ENCODE measurements around the gene RPL9.
A peak's percentile ranks its signal among the peaks of the same experiment; 100 is the strongest.
"Not testable (repeated sequence)": the region's sequence is repeated elsewhere in the genome, so short reads cannot be mapped to it uniquely, and the experiment has no call there.

RPL9 gene

GRCh38 chr4:39464886-39465501 lies 6.3 kb upstream of the RPL9 start:
- peak in 1 of 5 experiments; percentile 56 for DNase-seq

- DNase-seq = not testable (repeated sequence)
Measured at GRCh38 chr4:39458161-39458504, 589 bp downstream of the RPL9 start.

- no peak for DNase-seq
Measured at GRCh38 chr4:39456946-39457763, 1.6 kb downstream of the RPL9 start.

DNA sequence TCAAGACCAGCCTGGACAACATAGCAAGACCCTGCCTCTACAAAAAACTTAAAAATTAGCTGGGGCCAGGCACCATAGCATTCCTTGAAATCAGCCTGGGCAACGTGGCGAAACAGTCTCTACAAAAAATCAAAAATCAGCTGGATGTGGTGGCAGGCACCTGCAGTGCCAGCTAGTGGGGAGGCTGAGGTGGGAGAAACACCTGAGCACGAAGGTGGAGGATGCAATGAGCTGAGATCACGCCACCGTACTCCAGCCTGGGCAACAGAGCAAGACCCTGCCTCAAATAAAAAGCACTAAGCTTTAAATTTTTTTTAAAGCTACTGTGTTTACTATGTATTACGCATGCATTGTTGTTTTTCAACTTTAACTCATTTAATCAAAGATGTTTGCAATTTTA lies 3.2 kb downstream of the RPL9 start:
- no peak for DNase-seq

GRCh38 chr4:39453738-39454137 lies 5.0 kb downstream of the RPL9 start:
- no peak for DNase-seq

DNA sequence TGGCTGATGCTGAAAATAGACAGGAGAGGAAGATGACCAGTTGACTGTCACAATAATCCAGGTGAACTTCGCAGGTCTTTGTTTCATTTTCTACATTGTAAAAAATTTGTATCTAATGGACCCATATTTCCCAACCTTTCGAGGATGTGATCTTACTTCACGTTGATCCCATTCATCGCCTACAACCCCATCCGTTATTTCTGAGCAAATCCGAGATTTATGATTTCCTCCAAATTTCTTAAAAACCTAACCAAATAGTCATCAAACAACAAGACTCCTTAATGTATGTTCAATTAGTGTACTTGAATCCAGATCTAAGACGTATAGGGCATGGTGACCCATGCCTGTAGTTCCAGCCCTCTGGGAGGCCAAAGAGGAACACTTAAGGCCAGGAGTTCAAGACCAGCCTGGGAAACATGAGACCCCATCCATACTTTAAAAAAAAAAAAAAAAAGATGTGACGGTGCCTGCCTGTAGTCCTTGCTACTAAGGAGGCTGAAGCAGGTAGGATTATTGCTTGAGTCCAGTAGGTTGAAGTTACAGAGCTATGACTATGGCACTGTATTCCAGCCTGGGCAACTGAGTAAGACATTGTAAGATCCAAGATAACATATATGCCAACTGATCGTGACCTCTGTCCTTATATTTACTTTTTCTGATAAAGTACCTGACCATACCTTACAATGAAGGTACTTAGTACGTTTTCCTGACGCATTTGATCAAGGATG lies 5.7 kb downstream of the RPL9 start:
- DNase-seq = no peak

DNA sequence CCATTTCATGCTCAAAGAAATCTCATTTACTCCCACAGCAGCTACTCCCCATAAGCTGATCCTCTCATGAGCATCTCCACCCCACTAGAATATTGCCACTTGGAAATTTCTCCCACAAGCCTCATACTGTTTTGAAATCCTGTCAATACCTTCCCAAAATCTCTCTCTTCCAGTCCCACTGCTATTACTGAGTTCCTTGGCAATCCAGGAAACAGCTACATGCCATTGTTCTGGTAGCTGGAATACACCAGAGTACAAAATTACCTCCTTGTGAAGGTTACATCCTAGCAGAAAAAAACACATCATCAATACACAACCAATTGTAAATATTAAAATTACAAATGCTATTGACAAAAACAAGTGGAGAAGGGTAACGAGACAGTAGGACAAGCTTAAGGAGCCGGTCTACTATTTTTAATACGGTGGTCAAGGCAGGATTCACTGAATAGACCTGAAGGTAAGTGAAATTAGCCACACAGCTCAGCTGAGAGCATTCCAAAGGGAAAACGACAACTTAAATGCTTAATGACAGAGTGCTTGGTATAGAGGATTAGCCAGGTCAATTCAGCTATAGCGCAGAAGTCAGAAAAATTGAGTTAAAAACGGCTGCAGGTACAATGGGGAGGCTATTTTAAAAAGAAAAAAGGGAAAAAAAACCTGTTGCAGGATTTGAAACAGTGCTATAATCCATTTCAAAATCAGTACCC lies 6.4 kb downstream of the RPL9 start:
- no peak for DNase-seq

DNA sequence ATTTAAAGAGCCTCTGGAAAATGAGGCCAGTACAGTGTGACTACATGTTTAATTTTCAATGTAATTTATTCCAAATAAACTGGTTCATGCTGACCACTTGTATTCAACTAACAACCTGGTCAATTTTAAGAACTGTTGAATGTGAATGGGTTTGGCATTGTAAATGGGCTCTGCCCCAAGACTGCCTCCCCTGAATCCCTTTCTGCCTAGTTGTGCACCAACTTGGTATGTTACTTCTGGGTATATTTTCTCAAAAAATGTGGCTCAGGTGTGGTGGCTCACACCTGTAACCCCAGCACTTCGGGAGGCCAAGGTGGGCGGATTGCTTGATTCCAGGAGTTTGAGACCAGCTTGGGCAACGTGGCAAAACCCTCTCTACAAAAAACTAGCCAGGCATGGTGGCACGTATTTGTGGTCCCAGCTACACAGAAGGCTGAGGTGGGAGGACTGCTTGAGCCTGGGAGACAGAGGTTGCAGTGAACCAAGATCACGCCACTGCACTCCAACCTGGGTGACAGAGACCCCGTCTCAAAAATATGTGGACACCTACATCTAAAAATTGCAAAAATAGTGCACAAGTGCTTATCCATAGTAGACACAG lies 7.2 kb downstream of the RPL9 start:
- DNase-seq = no peak

- DNase-seq = no peak
Measured at GRCh38 chr4:39450618-39451017, 8.1 kb downstream of the RPL9 start.

GRCh38 chr4:39446842-39447573 lies 11.7 kb downstream of the RPL9 start:
- DNase-seq = peak in 4 of 5 experiments; percentile 30 to 48 (median 33)

DNA sequence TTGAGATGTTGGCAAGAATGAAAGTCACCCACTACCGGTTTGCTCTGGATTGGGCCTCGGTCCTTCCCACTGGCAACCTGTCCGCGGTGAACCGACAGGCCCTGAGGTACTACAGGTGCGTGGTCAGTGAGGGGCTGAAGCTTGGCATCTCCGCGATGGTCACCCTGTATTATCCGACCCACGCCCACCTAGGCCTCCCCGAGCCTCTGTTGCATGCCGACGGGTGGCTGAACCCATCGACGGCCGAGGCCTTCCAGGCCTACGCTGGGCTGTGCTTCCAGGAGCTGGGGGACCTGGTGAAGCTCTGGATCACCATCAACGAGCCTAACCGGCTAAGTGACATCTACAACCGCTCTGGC lies 12.3 kb downstream of the RPL9 start:
- DNase-seq = no peak

DNA sequence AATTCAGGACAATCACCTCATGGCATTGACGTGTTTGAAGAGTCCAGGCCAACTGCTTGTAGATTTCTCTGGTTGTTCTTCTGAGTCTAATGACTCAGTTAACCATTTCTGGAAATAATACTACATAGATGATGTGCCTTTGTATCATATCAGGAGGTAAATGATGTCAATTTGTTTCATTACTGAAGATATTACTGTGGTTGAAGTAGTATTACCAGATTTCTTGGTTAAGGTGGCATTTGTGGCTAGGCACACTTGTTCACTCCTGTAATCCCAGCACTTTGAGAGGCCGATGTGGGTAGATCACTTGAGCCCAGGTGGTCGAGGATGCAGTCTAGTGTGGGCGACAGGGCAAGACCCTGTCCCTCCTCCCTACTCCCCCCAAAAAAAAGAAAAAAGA lies 15.7 kb downstream of the RPL9 start:
- peak in 1 of 5 experiments; percentile 21 for DNase-seq

DNA sequence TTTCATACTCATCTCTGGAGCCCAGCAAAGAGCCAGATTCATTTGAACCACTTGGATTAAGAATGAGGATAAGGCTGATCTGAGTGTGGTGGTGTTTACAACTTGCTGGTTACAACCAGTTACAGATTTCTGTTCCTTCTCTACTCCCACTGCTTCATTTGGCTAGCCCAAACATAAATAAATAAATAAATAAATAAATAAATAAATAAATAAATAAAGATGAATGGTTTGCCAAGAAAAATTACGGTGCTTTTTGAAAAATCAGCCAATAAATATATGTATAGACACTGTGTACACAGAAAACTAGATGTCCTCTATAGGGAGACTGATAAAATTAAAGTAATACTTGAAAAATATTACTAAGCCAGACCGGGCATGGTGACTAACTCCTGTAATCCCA lies 17.1 kb downstream of the RPL9 start:
- DNase-seq = no peak

DNA sequence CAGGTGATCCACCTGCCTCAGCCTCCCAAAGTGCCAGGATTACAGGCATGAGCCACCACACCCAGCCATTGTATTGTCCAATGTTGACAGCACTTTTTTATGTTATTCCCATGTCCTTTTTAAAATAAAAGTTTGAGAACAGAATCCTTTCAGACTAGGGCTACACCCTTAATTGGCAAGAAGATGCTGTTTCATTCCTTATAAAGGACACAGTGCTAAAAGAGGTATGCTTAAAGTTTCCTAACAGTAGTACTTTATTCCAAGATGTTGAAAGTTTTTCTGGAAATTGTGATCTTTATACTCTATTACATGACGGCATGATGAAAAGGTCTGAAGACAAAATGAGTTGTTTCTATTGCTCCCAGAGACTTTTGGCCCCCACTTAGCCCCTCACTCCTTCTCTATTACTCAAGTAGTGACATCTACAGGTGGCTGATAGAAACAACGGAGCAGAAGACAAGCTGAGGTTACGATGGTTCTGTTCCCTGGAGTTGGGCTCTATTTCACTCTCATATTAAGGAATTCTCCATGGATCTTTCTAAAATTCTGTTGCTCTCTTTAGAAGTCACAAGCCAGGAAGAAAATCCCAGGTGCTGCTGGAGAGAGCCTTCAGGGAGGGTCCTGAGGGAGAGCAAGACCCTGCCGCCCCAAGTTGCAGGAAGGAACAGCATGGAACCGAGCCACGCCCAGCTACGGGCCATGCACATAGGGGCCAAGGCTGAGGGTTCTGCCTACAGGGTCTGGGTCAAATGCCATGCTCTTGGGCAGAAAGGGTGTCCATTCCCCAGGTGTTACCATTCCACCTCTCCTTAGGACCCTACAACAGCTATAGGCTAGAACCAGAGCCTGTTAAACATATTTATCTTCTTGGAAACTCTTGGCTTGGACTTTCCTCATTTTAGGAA lies 22.8 kb downstream of the RPL9 start:
- no peak for DNase-seq

DNA sequence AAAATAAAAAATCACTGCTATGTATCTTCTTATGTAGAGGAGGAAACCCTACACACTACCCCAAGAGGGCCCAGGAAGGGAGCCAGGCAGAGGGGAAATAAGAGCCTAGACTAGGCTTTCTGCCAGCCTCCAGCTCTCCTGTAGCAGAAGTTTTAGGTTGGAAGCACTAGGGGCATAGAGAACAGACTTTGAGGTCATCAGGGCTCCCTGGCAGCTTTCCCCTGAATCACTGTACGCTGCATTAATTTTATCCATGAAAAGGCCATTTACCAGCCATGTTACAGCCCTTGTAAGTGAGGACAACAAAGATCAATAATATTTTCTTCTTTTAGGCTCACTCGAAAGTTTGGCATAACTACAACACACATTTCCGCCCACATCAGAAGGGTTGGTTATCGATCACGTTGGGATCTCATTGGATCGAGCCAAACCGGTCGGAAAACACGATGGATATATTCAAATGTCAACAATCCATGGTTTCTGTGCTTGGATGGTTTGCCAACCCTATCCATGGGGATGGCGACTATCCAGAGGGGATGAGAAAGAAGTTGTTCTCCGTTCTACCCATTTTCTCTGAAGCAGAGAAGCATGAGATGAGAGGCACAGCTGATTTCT lies 24.7 kb downstream of the RPL9 start:
- DNase-seq = no peak

- DNase-seq = no peak
Measured at GRCh38 chr4:39429476-39430334, 29.0 kb downstream of the RPL9 start.

DNA sequence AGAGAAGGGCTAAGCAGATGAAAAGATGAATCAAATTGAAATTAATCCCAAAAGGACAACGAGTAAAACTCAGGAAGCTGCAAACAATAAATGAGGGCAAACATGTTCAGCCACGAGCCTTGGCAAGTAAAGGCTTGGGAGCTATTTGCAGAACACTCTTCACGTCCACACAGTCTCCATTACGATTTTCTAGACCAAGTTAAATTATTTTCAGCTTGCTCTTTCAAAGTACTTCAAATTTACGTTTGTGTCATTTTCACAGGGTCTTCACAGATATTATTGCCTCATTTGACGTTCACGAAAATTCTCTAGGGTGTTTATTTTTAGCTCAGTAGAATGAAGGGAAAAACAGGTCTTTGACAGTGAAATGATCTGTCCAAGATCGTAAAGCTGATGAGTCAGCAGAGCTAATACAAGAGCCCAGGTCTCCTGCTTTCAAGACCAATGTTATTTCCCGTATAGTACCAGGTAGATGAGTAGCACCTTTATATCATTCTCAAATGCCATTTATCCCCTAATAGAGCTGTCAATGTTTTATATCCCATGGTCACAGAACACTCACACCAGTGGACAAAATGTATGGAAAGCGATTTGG lies 31.1 kb downstream of the RPL9 start:
- DNase-seq = no peak

GRCh38 chr4:39426728-39427127 lies 32.0 kb downstream of the RPL9 start:
- DNase-seq = no peak

- DNase-seq = not testable (repeated sequence)
Measured at GRCh38 chr4:39425297-39425696, 33.4 kb downstream of the RPL9 start.

Measured in T-helper 2 cell (primary cell).